ENCODE measurements around the gene UGT2B17.
"Not testable (repeated sequence)": the region's sequence is repeated elsewhere in the genome, so short reads cannot be mapped to it uniquely, and the experiment has no call there.

The UGT2B17 gene

DNA sequence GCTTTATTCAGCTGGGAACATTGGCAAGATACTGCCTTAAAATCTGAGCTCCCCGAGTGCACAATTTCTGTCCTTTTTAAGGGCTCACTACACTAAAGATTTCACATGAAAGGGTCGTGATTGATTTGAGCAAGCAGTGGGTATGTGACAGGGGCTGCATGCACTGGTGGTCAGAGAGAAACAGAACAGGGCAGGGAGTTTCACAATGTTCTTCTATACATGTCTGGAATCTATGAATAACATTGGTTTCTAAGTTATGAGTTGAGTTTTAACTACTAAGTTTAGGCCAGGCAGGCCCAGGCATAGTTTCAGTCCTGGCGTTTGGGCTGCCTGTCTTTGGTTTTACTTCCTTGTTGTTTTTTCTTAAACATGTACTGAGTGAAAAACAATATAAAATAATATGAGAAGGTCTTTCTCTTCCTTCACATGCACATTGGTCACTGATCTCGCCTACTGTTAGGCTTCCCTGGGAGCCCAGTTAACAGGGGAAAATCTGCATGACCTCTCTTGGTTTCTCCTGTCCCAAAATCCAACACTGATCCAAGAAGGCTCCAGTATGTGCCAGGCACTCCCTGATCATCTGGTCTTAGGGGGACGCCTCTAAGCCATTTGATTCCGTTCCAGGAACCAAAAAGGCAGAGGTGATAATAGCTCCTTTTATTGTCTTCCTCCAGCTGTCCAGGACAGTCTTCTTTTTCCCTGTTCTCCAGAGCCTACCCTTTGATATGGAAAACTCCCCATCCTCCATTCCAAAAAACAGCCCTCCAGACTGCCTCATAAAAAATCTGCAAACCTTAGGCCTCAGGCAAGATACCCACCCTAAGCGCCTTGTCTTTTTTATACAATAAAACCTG is at the start of gene UGT2B17:
TSS of gene UGT2B17 (minus strand) at position 51 of the 854 bp plus-strand sequence. CDS start 7,838 bp downstream, outside the sequence.
- DNase-seq (ENCODE audit: low spot score) = no peak

DNA sequence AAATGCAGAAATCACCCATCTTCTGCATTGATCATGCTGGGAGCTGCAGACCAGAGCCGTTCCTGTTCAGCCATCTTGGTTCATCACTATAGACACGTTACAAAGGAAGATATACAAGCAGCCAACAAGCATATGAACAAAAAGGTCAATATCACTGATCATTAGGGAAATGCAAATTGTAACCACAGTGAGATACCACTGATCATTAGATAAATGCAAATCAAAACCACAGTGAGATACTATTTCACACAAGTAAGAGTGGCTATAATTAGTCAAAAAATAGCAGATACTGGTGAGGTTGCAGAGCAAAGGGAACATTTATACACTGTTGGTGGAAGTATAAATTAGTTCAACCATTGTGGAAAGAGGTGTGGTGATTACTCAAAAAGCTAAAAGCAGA is 46.6 kb upstream of the UGT2B17 start:
- DNase-seq (ENCODE audit: low spot score) = not testable (repeated sequence)

DNA sequence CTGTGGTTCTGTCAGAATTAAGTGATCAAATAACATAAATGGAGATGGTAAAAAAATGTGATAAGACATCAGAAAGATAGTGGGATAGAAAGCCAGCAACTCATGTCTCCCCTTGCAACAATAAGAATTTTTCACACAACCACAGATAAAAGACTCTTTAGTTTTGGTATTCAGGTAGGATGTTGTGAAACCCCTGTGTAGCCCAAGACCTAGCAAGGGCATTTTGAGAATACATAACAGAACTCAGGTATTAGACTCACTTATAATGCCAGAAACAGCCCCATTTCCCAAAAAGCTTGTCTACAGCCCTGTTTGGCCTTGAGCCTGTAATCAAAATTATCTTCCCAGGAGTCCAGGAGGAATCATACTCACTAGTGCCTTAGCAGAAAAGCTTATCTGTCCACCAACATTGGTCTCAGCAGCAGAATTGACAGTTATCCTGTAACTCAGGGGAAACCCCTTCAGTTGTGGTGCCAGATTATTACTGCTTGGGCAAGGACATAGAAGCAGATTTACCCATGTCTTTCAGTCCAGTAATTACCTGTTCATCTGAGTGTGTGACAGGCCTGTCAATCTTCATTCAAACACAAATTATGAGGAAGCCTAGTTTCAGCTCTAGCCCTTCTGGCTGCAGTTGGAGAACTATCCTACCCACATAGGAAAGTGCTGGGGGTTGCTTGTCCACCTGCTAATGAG is 41.0 kb upstream of the UGT2B17 start:
- DNase-seq (ENCODE audit: low spot score) = no peak

DNA sequence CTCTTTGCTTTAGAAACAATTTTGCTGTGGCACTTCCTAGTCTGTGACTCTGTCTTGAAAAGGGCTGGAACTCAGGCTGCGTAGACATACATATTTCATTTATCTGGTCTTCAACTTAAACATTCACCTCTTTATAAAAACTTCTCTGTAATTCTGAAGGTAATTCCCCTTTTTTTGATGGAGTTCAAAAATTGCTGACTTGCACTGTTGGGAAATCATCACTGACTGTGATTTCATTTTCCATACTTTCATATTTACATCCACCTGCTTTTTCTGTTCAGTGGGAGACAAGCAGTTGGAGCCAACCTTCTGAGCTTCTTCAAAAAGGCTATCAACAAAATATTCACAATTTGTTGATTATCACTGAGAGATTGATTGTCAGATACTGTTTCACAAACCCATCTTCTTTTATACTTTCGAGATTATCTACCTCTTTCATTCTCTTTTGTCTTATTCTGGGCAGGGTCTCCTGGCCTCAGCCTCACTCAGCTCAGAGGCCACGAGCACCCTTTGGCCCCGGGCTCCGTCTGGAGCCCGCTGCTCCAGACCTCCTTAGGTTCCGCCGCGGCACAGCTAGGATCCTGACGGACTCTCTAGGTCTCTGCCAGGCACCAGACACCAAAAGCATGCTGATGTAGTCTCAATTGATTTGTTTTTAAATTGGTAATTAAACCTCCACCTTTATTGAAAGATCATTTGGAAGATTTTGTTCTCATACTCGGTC is 39.7 kb upstream of the UGT2B17 start:
- no peak for DNase-seq (ENCODE audit: low spot score)

DNA sequence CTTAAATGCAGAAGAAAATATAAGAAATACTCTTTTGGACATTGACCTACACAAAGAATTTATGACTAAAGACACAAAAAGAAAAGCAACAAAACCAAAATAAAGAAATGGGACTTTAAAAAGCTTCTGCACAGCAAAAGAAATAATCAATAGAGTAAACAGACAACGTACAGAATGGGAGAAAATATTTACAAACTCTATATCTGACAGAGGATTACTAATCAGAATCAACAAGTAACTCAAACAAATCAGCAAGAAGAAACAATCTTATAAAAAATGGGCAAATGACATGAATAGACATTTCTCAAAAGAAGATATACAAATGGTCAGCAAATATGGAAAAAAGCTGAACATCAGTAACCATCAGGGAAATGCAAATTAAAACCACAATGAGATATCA is 37.6 kb upstream of the UGT2B17 start:
- DNase-seq (ENCODE audit: low spot score) = no peak

DNA sequence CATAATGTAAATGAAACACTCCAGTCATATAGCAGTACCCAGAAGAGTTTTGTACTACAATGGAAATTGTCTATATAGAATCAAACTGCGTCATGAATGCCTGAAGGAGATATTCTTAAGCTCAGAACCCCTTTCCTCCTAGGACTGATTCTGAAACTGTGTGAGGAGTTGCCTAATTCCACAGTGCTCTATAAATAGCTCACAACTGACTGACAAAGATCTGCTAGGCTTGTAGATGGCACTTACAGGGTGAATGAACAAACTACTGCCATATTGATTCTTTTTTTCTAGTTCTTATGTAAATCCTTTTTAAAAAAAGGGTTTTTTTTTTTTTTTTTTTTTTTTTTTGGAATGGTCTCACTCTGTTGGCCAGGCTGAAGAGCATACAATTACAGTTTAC is 30.1 kb upstream of the UGT2B17 start:
- DNase-seq (ENCODE audit: low spot score) = peak; percentile 5

DNA sequence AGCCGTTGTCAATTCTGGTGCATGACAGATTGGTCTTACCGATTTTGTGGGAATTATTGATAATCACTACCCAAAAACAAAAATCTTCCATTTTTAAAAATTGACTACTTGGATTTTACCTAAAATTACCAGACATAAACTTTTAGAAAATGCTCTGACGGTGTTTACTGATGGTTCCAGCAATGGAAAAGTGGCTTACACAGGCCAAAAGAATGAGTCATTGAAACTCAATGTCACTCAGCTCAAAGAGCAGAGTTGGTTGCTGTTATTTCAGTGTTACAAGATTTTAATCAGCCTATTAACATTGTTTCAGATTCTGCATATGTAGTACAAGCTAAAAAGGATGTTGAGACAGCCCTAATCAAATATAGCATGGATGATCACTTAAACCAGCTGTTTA is 23.0 kb upstream of the UGT2B17 start:
- no peak for DNase-seq (ENCODE audit: low spot score)

DNA sequence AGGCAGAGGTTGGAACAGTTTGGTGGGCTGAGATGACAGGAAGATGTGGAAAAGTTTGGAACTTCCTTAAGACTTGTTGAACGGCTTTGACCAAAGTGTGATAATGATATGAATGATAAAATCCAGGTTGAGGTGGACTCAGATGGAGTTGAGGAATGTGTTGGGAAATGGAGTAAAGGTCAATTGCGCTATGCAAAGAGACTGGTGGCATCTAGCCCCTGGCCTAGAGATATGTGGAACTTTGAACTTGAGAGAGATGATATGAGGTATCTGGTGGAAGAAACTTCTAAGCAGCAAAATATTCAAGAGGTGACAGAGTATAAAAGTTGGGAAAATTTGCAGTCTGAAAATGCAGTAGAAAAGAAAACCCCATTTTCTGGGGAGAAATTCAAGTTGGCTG is 21.4 kb upstream of the UGT2B17 start:
- DNase-seq (ENCODE audit: low spot score) = no peak

DNA sequence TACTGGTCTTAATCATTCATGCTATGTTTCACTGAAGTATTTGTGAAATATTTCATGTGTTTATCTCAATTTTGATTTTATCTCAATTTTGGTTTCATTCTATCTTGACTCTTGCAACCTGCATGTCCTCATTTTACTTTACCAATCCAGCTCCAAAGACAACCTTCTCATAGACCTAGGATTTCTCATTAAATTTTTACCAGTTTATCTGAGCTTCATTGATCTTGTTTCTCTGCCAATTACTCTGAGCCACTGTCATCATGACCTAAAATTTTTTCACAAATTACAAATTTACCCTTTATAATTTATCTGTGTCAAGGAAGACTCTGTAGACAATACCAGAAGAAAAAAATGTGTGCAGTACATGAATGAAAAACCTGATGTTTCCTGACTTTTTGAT is 18.6 kb upstream of the UGT2B17 start:
- no peak for DNase-seq (ENCODE audit: low spot score)

DNA sequence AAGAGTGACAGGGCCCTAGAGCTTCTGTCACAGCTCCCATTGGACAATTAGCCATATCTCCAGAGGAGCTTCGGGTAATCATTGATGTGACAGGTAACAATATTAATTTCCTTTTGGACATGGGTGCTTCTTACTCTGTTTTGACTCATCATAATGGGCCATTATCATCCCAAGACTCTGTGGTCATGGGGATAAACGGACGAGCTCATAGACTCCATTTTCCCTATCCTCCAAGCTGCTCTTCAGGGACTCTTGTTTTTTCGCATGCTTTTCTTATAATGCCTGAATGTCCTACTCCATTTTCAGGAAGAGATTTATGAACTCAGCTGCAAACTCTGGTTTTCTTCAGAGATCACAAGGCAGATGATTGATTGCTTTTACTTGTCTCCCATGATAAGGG is 17.0 kb upstream of the UGT2B17 start:
- no peak for DNase-seq (ENCODE audit: low spot score)

DNA sequence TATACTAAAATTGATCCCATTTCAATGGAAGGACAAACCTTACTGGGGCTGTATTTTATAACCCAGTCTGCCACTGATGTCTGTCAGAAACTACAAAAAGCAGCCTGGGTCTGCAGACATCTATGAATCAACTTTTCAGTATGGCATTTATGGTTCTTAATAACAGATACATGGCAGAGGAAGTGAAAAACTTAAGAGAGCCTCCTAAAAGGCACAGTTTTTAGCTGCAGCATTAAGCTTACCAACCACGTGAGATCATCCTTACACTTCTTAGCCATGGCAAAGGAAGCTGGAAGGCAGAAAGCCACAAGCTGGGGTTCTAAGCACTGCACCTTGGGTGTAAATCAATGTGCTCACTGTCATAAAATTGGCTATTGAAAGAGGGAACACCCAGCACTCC is 16.6 kb upstream of the UGT2B17 start:
- DNase-seq (ENCODE audit: low spot score) = no peak

DNA sequence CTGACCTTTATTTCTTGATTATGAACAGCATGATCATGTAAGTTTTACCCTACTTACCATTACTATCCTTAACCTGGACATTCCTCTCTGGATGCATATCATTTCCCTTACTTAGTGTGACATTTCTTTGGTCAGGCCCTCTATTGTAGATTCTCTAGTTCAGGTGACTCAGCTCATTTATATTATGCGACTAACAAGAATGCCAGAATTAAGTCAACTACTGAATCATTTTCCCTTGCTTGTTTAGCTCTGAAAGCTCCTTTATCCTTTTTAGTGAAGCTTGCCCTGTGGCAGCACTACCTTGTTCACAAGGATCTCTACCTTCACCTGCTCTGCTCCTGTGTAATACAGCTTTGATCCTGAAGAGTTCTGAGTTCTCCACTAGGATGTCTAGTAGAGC is 15.1 kb upstream of the UGT2B17 start:
- DNase-seq (ENCODE audit: low spot score) = no peak

DNA sequence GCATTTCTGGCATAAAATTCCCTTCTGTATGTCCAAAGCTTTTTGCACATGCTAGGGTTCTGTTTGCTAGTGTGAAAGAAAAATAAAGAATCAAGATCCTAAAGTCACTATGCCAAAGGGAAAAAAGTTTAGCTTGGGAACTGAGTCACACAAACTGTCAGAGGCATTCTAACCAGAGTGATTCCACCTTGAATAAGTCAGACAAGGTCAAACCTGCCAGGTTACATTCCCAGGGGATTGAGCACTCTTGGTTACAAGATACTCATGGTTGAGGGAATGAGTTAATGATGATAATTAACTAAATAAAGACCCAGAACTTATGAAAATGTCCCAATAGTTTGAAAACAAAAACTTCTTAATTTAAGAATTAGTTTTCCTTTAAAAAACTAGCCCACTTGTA is 13.7 kb upstream of the UGT2B17 start:
- DNase-seq (ENCODE audit: low spot score) = no peak

DNA sequence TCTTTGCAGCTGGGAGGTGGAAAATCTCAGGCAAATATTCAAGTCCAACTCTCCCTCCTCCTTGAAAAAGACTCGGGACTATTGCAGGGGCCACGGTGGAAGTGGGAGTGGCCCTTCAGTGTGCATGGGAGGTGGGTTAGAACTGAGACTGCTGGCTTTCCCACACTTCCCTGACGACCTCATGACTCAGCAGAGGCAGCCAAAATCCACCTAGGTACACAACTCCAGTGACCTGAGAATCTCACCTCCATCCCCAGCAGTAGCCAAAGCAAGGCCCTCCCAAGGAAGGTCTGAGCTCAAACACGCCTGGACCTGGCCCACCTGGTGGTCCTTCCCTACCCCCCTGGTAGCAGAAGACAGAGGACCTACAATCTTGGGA is 6.2 kb upstream of the UGT2B17 start:
- DNase-seq (ENCODE audit: low spot score) = no peak

DNA sequence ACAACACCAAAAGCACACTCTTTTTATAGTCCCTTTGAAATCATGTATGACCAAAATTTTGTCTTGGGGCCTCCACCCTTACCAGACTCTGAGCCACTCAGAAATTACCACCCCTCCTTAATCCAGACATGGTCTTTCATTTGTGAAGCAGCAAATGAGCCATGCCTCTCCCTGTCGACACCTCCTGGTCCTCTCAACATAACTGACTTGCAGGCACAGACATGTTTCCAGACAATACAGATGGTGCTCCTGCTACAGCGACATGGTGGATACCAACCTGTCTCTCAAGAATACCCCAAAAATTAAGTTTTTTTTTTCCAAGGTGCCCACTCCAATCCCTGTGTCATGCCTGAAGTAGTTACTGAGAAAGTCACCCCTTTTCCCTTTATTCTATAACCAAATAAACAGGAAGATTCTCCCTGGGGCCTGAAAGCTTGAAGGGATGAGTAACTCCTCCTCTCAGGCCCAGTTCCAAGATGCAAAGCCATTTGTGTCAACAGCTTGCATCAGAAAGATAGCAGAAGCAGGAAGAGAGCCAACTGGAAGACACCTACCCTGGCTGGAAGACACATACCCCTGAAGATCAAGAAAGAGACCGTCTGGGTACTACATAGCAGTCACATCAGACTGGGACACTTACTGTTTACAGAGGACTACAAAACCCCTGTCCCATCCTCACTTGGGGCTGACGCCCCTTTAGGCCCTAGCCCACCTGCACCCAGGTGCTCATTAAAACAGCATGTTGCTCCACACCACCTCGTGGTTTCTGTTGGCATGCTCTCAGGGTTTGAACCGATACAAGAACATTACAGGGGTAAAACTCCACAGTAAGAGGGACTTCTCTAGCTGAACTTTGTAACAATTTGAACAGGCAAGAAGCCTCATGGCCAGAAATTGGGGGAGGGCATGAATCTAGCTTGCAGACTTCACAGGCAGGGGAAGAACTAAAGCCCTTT is 5.5 kb upstream of the UGT2B17 start:
- DNase-seq (ENCODE audit: low spot score) = no peak

DNA sequence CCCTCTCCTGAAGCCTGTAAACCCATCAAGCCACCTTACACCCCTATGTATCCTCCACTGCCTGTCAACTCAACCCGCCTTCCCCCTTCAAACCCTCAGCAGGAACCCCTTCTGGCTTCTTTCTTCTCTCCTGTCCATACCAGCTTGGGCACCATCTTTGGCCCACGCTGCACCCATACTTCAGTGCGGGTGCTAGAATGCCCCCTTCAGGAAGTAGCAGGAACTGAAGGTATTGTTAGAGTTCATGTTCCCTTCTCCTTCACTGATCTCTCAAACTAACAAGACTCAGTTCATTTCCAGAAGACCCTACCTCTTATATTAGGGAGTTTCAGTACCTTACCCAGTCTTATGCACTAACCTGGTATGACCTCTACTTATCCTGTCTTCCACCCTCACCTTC is 1.5 kb upstream of the UGT2B17 start:
- DNase-seq (ENCODE audit: low spot score) = no peak

DNA sequence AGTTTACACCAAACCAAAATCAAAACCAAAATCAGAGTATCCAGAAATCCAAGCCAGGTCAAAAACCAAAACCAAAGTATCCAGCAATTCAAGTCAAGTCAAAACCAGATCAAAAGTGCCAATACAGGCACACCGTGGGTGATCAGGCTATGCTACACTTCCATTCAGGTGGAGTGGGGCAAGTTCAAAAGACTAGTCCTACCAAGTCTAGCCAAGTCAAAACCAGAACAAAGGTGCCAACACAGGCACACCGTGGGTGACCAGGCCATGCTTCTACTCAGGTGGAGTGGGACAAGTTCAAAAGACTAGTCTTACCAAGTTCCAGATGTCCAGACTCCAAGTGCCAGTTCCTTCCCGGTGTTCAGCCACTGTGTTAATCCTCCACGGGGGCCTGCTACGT is 486 bp downstream of the UGT2B17 start:
- DNase-seq (ENCODE audit: low spot score) = not testable (repeated sequence)

DNA sequence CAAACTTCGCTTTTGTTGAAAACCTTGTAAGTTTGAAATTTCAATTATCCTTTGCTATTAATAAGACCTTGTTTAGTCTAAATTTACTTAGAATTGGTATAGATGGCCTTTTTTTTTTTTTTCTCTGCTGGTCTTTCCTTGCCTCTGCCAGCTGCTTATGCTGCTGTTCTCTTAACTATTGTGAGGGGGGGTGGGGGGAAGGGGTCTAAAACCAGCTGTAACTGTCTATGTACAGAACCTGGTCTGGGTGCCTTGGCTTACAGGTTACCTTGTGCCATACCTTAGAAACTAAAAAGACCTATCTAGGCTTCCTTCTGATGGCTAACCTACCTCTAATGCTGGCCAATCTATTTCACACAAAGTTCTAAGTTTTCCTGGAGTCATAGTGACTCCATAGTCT is 1.0 kb downstream of the UGT2B17 start:
- DNase-seq (ENCODE audit: low spot score) = no peak

DNA sequence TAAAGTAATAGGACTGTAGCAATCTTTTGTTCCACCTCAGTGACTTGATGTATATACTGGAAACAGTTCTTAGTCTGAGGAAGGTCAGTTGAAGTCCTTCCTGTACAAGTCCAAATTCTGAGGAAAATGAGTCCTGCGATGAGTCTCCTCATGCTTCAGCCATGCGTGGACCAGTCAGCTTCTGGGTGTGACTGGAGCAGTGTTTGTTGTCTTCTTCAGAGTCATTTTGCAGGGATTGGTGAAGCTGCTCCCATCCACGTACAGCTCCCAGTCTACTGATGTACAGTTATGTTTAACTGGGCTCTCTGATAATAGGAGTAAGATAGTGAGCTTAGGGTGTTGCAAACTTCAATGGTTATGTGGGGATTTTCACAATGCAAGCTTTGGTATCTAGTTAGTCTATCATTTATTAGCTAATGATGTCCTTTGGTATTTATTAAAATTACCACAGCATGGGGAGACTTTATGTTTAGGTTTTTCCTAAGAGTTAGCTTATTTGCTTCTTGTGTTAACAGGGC is 3.4 kb downstream of the UGT2B17 start:
- DNase-seq (ENCODE audit: low spot score) = no peak

DNA sequence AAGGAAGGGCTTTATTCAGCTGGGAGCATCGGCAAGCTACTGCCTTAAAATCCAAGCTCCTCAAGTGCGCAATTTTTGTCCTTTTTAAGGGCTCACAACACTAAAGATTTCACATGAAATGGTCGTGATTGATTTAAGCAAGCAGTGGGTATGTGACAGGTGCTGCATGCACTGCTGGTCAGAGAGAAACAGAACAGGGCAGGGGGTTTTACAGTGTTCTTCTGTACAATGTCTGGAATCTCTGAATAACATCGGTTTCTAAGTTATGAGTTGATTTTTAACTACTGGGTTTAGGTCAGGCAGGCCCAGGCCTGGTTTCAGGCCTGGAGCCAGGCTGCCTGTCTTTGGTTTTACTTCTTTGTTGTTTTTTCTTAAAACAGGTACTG is 6.0 kb downstream of the UGT2B17 start:
- no peak for DNase-seq (ENCODE audit: low spot score)

DNA sequence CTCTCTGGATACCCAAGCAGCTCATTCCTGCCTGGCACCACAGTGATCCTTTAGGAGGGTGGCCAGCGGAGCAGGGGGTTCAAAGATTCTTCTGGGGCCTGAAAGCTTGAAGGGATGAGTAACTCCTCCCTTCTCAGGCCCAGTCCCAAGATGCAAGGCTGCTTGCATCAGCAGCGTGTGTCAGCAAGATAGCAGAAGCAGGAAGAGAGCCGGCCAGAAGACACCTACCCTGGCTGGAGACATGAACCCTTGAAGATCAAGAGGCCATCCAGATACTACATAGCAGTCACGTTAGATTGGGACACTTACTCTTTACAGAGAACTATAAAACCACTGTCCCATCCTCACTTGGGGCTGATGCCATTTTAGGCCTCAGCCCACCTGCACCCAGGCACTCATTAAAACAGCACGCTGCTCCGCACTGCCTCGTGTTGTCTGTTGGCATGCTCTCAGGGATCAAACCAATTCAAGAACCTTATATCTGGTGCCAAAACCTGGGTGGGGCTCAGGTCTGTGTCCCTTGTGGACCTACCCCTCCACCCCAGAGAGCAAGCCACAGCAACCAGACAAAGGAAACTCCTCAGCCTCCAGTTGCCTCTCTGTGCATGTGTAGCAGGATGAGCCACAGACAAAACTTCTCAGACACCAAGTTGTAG is 6.5 kb downstream of the UGT2B17 start:
- DNase-seq (ENCODE audit: low spot score) = no peak
